Stimulated activated CD8-positive, alpha-beta memory T cell treated with anti-CD3 and anti-CD28 coated beads, Interleukin-4, amount 100 ng/mL, for 24 hours (primary cell): ENCODE measurements around the gene ZC3H4.

Experiments
- DNase-seq: peaks from one replicate; pipeline ENCODE4 v3.0.0-alpha.2; 2020; ENCODE audit warnings: low read depth

ZC3H4 gene

GRCh38 chr19:47133021-47133471 is 19.5 kb upstream of the ZC3H4 start:
- no peak for DNase-seq

GRCh38 chr19:47132194-47132852 is 18.7 kb upstream of the ZC3H4 start:
- no peak for DNase-seq

GRCh38 chr19:47130589-47131227 is 17.1 kb upstream of the ZC3H4 start, which contains the start of gene SAE1:
TSS of gene SAE1 (plus strand) at chr19:47130835. CDS start at chr19:47130931, 96 bp downstream.
- peak; percentile 86 for DNase-seq

GRCh38 chr19:47130120-47130588 is 16.6 kb upstream of the ZC3H4 start:
- DNase-seq: no peak

- DNase-seq: no peak
These were observed 16.0 kb upstream of the ZC3H4 start for GRCh38 chr19:47129579-47129978.

DNA sequence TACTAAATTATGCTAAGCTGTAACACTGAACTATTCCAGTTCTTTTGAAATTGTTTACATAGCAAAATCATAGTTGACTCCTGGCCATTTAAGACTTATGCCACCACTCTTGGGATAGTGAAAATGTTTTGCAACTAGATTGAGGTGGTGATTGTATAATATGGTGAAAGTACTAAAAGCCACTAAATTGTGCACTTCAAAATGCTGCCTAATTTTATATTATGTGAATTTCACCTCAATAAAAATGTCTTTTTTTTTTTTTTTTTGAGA is 12.0 kb upstream of the ZC3H4 start:
- no peak for DNase-seq

DNA sequence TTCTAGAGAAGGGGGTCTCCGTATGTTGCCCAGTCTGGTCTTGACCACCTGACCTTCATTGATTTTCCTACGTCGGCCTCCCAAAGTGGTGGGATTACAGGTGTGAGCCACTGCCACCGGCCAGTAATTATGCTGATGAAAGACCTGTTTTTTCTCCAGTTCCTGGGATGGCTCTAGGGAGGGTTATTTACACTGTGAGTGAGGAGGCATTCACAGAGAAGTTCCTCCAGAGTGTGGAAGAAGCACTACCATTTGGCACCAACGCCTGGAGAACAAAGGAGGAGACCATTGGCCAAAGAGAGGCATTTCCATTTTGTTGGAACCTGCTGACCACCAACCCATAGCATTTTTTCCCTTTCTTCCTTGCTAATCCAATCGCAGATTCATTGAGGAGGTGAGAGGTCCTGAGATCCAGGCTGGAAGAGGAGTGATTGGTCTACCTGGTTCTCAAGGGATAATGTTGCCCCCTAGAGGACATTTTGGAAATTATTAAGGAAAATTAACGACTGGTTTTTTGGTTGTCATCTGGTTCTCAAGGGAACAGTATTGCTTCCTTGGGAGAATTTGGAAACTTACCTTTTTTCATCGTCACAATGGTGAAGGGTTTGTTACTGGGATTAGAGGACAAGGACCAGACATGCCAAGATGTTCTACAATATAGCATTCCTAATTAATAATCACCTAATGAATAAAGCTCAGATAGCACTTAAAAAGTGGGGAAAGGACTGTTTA is 11.5 kb upstream of the ZC3H4 start:
- no peak for DNase-seq

- no peak for DNase-seq
These were observed 9.8 kb upstream of the ZC3H4 start for GRCh38 chr19:47123406-47123805.

DNA sequence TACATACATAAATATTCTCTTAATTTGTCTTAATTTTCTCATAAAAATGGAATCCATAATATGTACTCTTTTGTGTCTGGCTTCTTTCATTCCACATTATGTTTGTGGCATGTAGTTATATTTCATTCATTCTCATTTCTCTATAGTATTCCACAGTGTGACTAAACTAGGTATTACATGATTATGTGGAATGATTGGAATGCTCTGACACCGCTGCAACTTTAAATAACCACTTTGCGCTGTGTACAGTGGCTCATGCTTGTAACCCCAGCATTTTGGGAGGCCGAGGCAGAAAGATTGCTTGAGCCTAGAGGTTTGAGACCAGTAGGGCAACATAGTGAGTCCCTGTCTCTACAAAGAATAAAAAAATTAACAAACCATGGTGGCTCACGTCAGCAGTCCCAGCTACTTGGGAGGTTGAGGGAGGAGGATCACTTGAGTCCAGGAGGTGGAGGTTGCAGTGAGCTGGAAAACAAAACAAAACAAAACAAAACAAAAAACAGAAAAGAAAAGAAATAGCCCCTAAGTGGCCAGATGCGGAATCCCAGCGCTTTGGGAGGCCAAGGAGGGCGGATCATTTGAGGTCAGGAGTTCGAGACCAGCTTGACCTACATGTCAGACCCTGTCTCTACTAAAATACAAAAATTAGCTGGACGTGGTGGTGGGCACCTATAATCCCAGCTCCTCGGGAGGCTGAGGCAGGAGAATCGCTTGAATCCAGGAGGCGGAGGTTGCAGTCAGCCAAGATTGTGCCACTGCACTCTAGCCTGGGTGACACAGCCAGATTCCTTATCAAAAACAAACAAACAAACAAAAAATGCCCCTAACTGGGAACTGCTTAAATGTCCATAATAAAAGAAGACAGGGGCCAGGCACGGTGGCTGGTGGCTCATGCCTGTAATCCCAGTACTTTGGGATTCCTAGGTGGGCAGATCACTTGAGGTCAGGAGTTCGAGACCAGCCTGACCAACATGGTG is 9.1 kb upstream of the ZC3H4 start:
- no peak for DNase-seq

DNA sequence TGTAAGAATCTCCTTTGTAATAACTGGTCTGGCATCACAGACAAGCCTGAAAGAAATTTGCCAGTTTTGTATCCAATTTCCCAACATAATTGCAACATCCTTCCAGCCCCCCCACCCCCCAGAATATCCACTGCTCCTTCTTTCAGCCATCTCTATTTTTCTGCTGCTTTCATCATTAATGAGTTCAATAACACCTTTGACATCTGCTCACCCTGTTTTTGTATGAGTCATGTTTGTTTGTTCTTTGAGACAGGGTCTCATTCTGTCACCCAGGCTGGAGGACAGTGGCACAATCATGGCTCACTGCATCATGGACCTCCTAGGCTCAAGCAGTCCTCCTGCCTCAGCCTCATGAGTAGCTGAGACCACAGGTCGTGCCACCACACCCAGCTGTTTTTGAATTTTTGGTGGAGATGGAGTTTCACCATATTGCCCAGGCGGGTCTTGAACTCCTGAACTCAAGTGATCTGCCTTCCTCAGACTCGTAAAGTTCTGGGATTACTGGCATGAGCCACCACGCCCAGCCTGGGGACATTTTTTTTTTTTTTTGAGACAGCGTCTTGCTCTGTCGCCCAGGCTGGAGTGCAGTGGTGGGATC is 7.0 kb upstream of the ZC3H4 start:
- no peak for DNase-seq

DNA sequence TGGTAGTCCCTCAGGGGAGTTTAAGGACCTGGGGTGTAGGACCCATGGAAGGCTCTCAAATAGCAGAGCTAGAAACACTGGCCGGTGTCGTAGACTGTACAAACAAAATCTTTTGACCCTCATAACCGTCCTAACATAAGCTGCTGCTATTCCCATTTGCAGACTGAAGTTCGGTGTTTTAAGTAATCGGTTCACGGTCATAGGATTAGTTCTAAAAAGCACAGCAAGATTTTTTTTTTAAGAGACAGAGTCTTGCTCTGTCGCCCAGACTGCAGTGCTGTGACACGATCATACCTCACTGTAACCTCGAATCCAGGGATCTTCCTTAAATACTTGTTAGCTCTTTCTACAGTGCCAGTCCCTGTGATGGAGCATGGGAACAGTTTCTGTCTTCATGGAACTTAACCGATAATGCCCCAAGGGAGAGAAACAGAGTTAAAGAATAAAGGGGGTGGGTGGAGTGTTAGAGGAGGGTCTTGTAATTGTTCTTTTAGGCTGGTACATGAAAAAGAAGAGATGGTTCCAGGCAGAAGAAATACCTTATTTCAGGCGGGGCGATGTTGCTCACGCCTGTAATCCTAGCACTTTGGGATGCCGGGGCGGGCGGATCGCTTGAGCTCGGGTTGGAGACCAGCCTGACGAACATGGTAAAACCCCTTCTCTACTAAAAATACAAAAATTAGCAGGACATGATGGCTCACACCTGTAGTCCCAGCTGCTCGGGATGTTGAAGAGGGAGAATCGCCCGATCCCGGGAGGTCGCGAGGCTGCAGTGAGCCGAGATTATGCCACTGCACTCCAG is 475 bp upstream of the ZC3H4 start:
- DNase-seq: no peak

DNA sequence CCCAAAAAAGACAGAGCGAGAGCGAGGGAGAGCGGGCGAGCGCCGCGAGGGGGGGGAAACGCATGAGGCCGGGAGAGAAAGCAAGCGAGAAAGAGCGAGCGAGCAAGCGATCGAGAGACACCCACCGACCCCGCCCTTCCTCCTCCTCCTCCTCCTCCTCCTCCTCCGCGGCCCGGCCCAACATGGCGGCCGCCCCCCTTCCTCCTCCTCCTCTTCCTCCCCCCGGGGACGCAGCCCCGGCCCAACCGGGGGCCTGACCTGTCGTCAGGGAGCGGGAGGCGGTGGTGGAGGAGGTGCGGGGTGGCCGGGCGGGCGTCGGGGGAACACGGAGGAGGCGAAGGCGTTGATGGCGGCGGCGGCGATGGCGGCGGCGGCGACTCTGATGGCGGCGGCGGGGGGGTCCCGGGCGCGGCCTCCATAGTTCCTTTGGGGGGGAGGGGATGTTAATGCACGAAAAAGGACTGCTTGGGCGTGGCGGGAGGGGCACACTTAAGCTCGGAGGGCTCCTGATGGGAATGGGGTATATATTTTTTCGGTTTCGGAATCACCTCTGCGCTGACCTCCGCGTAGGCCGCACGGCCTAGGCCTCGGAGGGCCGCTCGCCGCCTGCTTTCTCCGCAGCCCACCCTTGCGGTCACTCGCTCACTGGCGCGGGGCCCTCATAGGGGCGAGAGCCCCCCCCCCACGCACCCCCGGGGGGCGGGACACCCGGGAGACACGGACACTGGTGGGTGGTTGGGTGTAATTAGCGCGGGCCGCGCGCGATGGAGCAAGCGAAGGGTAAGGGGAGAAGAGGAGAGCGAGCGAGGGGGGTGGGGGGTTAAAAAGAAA is 1.2 kb downstream of the ZC3H4 start:
- peak; percentile 77 for DNase-seq

DNA sequence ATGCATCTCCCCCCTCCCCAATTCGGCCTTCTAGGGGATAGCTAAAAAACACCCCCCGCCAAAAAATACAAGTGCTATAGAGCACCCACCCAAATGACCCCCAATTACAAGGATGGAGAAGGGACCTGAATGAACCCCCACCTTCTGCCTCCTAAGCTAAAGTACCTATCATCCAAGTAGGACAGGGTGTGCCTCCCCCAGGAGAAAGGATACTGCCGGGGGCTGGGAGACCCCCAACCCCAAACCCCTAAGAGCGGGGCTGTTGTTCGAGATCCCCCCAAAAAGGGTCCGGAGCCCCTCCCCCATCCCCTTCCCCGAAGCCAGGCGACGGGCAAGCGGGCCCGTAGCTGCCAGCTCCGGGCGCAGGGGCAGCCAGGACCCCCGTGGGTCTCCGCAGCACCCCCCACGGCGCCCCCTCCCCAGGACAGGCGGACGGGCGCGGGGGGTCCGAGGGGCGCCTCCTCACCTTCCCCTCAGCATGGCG is 1.9 kb downstream of the ZC3H4 start:
- no peak for DNase-seq

GRCh38 chr19:47111006-47111621 is 2.5 kb downstream of the ZC3H4 start:
- DNase-seq: no peak

- no peak for DNase-seq
These were observed 3.0 kb downstream of the ZC3H4 start for GRCh38 chr19:47110521-47111005.

- no peak for DNase-seq
These were observed 3.8 kb downstream of the ZC3H4 start for GRCh38 chr19:47109541-47110375.

- DNase-seq: no peak
These were observed 4.4 kb downstream of the ZC3H4 start for GRCh38 chr19:47109177-47109540.
